ENCODE measurements around the gene DNAI1.

Gene DNAI1

DNA sequence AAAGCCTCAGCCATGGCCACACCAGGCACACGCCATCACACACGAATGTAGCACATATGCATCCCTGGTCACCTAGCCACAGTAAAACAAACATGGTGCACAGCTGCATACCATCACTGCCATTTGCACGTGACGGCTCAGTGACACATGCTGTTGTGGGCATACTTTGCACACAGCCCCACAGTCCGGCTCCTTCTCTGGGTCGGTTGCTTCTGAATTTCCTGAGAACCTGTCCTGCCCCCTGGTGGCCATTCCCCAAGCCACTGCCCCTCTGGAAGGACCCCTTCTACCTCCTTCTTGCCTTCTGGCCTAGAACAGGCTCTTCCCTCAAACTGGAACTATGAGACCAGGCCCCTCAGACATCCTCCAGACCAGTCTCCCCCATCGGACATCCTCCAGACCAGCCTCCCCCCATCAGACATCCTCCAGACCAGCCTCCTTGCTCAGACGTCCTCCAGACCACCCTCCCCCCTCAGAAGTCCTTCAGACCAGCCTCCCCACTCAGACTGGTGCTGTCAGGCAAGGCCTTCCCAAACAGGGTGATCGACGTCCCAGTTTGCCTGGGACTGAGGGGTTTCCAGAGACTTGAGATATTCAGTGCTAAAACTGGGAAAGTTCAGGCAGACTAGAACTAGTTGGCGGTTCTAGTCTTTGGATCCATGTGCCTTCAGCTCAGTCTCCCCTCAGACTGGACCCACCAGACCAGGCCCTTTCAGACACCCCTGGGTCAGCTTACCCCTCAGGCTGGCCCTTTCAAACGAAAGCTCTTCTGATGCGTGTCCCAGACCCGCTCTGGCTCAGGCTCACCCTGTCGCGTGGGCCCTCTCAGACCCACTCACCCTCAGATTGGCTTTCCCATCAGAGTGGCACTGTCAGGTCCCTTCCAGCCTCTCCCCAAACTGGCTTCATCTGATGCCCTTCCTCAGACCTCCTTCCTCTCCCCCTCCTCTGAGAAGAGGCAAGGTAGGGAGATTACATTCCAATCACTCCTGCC, 88.5 kb downstream of the DNAI1 start:
- DNase-seq: peak; percentile 52 to 61

DNA sequence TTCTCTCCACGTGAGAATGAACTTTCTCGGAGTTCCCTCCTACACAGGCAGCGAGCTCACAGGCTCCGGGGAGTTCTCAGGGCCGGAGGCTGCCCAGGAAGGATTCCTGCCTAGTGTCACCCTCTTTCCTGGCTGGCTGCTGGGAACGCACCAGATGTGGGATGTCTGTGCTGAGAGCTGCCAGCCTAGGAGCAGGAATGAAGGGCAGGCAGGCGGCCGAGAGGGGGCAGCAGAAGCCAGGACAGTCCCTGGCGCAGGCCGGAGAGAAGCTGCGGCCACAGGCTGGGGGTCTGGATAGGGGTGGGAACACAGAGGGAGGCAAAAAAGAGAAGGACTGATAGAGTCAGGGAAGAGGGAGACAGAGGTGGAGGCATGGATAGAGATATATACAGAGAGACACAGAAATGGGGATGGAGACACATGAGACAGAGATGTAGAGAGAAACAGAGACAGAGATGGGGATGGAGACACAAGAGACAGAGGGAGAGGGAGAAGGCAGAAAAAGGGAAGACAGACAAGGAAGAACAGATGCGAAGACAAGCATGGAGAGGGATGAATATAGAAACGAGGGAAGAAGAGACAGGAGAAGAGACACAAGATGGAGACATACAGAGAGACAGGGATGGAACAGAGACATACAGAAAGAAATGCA, 89.5 kb downstream of the DNAI1 start:
- DNase-seq: peak; percentile 17 to 30

DNA sequence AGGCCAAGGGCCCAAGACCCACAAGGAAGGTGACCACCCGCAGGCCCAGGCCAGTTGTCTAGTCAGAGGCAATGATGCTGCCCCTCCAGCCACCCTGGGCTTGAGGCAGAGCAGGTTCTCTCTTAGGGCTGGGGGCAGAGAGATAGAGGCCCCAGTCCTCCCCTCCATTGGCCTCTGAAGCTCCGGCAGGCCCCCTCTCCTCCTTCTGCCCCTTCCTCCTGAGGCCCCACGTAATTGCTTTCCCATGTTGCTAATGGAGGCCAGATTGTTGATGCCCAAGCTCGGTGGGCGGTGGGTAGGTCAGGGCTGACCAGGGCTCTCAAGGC, 90.8 kb downstream of the DNAI1 start:
- no peak for DNase-seq

DNA sequence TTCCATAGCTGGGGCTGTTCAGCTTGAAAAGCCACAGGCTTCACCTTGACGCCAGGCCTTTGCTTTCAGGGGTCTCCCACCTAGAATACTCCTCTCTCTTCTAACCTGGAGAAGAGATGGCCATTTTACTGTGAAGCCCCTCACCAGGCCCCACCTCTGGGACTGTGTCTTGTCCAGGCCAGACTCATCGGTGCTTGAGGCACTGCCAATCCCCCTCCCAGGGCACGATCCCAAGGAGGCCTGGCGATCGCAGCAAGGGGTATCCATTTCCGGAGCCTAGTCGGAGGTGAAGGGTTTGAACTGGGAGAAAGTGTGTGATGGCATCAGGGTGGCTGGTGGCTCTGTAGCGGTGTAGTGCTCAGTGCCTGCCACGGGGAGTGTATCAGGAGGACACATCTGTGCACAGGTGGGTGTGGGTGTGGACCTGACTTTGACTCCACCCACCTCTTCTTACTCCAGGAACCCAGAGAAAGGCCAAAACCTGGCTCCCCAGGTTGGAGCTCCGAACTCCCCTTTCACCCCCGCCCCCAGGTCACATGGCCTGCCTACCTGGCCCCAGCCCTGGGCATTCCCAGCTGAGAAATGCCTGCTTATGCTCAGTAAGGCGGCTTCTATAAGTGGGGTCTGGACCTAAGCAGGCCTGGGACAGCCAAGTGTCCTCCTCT, 91.5 kb downstream of the DNAI1 start:
- no peak for DNase-seq

DNA sequence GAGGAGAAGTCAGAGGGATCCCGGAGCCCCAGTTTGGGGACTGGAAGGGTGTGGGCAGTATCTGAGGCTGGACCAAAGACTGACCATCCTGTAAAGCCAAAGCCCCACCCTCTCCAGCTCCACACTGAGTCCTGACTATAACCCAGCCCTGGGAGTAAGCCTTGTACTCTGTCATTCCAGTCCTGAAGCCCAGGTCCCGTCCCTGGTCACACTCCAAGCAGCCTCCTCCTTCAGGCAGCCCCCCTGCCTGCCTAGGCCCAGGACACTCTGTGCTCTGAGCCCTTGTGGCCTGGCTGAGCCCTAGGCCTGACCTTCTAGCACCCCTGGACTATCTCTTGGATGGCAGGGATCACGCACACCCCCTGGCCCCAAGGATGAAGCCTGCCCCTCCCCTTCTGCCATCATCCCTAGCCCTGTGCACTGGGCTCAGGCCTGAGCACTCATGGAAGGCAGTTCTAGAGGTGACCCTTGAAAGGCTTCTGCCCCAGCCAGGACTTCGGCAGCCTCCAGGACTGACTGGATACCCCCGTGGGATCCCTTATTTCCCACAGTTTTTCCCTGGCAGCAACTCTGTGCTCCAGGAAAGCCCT, 92.2 kb downstream of the DNAI1 start:
- no peak for DNase-seq

DNA sequence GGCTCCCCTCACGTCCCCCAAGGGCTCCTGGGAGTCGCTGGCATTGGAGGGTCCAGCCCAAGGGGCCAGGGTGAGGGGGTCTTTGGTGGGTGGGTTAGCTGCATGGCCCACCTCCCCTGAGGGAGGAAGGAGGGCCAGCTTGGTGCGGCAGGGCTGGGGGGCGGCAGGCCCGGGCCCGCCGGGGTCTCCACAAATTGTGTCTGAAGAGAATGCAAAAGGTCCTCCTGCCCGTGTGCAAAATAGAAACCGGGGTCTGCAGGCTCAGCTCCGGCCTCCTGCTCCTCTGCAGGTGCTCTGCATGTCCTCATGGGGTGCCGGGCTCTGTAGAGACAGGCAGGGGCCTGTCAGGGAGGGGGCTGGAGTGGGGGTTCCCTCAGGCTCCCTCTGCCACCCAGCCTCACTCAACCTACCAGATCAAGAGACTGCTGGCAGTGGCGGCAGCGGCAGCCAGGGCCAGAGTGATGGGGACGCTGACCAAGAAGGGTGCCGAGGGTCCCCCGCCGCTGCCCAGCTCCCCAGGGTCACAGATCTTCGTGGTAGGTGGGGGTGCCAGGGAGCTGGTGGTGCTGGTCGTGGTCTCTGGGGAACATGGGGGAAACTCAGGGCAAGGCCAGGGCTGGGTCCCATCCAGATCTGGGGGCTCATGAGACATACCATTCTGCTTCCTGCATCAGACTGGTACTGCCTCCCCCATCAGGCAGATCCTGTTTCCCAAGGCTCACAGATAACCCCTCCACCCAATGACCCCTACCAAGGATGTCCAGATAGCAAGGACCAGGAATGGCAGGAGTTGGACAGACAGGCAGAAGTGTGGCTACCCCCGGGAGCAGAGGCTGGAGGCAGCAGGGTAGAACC, 93.4 kb downstream of the DNAI1 start:
- DNase-seq: no peak

DNA sequence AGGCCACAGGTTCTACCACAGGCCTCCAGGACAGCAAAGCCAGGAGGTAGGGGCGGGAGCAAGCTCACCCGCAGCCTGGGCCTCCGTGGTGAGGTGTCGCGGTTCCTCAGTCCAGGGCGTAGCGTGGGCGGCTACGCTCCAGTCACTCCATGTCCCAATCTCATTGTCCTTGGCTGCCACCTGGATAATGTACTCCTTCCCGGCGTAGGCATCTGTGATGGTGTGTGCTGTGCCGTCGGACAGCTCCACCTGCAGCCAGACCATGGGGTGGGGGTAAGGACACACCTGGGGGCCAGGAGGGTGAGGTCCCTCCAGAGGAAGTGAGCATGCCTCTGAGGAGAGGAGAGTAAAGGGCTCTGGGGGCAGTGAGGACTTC, 94.0 kb downstream of the DNAI1 start:
- DNase-seq: no peak

DNA sequence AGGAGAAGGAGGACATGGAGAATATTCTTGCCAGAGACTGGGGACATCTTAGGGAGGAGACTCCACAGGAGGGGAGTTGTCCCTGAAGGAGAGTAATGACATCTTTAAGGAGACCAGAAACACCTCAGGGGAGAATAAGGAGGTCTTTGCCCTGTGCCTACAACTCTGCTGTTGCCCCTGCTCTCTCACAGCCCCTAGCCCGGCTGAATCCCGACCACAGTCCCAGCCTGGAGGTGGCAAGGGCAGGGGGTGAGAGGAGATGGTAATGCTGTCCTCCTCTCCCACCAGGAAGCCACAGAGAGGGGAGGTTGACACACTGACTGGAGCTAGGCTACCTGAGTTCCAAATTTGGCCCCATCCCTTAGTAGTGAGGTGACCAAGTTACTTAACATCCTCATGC, 94.4 kb downstream of the DNAI1 start:
- no peak for DNase-seq

DNA sequence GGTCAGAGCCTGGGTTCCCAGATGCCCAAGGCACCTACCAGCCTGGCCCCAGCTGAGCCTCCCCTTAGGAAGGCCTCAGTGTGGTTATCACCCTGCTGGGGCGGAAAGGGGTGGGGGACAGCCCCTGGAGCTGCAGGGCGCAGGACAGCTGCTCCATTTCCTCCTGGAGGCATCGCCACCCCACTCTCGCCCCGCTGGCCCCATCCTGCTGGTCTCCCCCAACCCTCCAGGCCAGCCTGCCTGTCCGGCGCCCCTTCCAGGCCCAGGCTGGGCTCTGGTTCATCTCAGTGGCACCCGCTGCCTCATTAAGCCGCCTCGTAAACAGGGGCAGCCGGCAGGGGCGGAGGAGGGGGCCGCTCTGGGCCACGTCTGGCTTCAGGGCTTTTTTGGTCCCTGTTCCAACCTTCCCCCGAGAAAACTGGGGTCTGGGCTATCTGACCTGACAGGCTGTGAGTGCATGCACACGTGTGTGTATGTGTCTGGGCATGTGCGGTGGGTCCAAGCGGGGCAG, 95.0 kb downstream of the DNAI1 start:
- DNase-seq: no peak

DNA sequence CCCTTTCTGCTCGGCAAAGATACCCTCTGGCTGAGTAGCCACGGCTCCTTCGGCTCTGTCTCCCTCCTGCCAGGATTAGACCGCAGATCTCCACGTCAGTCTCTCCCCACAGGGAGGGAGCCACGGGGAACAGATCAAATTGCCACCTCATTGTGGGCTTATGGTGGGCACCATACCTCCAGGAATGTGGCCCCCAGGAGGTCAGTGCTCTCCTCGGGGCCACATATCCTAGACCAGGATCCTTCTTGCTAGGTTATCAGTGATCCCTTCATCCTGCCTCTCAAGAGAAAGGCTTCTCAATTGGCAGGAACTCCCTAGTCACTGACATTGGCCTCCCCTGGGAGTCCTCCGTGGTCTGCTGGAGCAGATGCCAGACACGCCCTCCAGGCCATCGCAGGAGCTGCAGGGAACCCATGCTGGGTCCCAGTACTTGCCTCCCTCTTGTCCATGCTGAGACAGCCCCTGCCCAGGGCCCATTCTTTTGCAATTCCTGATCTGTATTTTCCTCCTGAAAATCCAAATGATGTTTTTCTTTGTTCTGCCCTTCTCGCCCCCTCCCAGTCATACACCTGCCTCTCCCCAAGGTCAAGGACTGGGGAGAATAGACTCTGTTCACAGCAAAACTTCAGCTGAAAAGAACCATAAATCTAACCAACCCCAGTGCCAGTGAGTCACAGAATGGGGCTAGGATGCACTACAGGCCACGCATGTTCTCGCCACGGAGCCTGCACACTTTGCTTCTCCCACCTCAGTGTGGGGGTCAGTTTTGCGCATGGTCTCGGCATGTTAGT, 95.8 kb downstream of the DNAI1 start:
- DNase-seq: no peak

DNA sequence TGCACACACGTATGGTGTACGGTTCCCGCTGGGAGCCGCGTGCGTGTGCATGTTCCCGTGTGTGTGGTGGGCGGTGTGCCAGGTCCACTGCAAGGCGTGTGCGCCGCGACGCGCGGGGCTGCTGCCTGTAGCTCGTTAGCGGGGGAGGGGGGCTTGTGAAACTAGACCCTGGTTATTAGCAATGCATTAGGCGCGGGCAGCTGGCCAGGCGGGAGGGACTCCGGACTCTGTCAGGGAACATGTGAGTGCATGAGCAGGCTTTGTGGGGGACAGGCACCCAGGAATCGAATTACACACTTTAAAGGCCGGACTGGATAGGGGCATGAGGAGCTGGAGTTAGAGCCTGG, 96.4 kb downstream of the DNAI1 start:
- no peak for DNase-seq

DNA sequence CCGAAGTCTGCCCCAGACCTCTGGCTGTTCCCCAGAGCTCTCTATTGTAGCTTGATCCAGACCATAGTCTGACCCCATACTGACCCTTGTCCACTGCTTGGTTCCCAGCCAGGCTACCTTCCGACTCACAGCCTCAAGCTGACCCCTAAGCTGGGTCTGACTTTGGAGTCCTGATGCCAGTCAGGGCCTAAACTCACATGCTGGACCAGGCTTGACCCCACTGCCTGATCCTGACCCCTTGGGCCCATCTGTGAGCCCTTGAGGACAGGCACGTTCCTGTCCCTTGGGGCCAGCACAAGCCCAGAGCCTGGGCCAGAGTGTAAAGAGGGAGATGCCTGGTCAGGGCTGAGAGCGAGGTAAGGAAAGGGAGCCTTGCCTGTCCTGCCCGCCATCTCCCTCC, 96.9 kb downstream of the DNAI1 start:
- no peak for DNase-seq

DNA sequence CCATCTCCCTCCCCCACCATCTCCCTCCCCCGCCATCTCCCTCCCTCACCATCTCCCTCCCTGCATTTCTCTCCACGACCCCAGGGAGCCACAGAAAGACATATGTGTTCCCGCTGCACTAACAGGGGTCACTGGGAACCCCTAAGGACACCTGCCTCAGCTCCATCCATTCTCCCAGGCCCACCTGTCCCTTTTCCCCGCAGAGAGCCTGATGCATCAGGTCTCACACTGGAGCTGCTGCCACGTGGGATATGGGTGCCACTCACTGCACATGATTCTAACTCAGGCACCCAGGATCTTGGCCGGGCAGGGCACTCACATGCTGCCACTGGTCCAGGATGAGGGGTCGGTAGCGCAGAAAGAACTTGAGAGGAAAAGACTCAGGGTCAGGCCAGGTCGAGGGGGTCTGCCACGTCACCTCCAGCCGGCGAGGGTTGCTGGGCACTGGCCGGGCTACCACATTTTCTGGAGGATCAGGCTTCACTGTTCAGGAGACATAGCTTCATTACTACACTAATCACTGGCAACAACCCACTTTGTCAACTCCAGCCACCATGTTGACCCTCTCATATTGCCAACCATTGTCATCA, 97.4 kb downstream of the DNAI1 start:
- DNase-seq: no peak

DNA sequence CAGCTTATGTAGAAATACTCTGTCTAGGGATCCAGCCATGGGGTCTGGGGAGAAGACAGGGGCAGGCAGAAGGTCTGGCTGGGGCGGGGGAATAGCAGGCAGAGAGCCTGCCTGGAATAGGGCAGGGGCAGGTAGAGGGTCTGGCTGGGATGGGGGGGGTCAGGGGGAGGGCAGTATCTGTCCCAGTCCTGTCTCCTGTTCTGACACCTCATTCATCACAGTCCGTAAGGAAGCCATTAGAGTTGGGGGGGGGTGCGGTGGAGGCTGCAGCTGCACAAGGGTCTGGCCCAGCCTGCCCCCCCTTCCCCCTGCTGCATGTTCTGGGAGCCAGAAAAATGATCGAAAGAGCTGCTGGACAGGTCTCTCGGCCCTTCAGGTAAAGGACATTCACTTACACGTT, 98.3 kb downstream of the DNAI1 start:
- no peak for DNase-seq

DNA sequence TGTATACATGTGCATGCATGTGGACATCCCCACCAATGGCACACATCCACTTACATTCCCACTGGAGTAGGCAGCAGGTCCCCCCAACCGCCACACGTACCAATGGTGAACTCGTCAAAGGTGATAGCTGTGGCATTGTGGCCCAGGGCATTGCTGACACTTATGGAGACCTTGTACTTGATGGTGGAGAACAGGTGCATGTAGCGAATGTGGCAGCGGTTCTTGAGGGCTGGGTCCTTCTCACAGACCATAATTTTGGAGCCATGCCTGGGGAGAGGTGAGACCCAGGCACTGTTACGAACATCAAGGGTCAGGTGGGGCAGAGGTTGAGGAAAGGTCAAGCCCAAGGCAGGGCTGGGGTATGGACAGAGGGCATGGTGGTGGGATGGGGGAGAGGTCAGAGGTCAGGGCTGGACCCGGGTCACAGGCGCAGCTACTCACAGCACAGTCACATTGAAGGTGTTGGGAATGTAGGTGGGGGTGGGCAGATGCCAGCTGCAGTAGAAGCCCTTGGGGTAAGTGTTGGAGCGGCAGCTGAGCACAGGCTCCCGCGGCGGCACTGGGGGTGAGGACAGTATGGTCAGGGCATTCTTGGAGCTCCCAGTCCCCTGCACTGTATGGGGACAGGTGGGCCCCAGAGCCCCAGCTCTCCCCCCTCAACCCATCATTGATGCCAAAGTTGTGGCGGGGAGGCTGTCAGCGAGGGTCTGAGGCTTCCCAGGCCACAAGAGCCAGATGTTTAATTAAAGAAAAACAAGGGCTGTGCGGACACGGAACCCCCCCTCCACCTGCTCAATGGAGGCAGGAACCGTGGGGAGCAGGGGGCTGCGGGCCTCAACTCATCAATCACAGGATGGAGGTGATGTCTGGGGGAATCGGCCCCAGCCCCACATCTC, 99.1 kb downstream of the DNAI1 start:
- no peak for DNase-seq

DNA sequence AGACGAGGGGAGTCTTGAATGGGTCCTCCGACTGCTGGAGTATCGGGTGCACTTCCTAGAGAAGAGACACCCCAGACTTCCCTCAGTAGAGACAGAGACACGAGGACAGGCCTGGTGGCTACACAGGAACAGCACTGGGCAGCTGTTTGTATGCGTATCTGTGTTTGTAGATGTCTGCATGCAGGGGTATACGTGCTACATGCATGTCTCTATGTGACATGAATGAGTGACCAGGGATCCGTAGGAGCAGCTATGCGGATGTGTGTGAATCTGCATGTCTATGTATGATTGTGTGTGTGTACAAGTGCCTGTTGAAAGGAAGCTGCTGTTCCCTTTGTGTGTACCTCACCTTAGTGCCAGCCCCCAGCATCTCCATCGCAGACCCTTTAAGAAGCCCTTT, 99.8 kb downstream of the DNAI1 start:
- no peak for DNase-seq

DNA sequence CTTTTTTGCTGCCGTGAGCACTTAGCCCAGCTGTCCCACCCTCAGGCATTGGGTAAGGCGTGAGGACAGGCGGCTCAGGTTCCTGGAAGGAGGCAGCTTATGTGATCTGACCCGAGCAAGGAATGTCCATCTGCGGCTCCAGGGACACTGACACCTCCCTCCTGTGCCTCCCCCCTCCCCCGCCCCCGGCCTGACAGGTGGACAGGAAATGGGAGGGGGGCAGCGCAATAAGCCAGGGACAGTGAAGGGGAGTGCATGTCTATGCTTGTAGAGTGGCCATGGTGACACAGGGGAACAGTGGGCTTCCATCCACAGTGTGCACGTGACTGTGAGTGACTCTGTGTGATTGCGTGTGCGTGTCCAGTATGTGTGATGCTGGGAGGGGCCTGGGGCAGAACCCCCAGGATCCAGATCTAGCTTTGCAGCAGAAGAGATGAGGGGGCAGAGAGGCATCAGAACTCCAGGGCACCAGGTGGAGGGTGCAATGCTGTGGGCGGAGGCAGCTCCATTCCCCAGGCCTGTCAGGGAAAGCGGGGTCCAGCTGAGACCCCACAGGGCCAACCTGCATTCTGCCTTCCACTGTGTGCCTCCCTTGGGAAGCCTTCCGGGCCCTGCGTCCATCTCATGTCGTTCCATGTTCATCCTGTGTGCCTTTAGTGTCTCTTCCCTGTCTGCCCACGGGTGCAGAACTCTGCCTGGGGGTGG, 100.5 kb downstream of the DNAI1 start:
- no peak for DNase-seq

DNA sequence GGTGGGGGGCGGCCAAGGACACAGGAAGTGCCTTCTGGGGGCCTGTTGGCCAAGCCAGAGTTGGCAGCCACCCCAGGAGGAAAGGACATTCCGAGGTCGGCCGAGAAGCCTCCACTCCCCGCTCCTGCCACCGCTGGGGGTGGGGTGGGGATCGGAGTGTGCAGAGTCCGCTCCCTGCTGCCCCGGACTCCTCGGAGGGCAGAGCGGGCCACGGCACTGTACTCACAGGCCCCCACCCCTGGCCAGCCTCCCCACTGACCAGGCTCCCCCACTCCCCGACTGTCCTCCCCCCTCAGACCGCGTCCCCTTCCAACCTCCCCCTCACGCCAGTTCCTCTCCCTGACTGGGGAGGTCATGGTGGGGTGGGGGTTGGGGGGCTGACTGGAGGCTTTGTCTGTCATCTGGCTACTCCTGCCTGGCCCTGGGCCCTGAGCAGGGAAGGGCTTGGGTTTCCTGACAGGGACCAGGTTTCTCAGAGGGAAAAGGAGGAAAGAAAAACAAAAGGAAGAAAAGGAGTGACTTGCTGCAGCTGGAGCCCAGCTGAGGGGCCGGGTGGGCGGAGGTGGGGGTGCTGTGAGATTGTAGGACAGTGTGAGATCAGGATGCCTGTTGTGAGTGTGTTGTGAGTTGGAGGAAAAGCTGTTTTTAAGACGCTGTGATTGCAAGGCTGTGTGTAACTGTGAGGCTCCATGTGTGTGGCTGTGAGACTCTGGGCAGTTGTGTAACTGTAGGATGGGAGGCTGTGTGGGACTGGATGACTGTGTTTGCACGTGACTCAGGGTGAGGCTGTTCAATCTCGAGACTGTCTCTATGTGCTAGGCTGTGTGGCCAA, 101.2 kb downstream of the DNAI1 start:
- DNase-seq: no peak

All from stimulated activated CD4-positive, alpha-beta T cell treated with anti-CD3 and anti-CD28 coated beads, Interleukin-2, amount 100 ng/mL, for 48 hours (primary cell).